CD14-positive monocyte (primary cell): ENCODE measurements around the gene ERLEC1. TPM values are rescaled to one million over a fixed set of nuclear protein-coding genes. Genes with fewer than 3 reads are reported as not detected.

Experiments
- DNase-seq, 3 donors: peaks; one replicate each; pipeline ENCODE4 v3.0.0-alpha.2; 2011 to 2022
- H2AFZ ChIP-seq: 2 replicates; pipeline ENCODE4 v1.6.0; 2012; ENCODE audit warnings: mild to moderate bottlenecking, low read depth, low read length, inconsistent platforms; ENCODE audit not compliant: insufficient read depth, poor library complexity, severe bottlenecking
- H3K27ac ChIP-seq, 2 donors: 1 replicate in 1 of 2; 2 replicates in 1 of 2; pipeline ENCODE4 v1.5.1; 2012 to 2013; ENCODE audit warnings: low read length in 2 of 2, control low read depth in 1 of 2, inconsistent platforms in 1 of 2, low read depth in 1 of 2, mild to moderate bottlenecking in 1 of 2
- H3K27me3 ChIP-seq, 2 donors: one replicate each; pipeline versions ENCODE4 v1.6.0 to v1.6.1; 2011 to 2013; ENCODE audit warnings: low read length in 2 of 2; ENCODE audit not compliant: control insufficient read depth in 2 of 2, insufficient read depth in 2 of 2
- H3K36me3 ChIP-seq, 2 donors: replicated peaks in 1 of 2; 1 replicate in 1 of 2; 2 replicates in 1 of 2; pipeline versions ENCODE4 v1.5.1 to v1.6.1; 2012 to 2013; ENCODE audit warnings: low read length in 2 of 2, control low read depth in 1 of 2, inconsistent platforms in 1 of 2, mild to moderate bottlenecking in 1 of 2; ENCODE audit not compliant: insufficient read depth in 2 of 2, control insufficient read depth in 1 of 2
- H3K4me1 ChIP-seq, 2 donors: 1 replicate in 1 of 2; 2 replicates in 1 of 2; pipeline versions ENCODE4 v1.5.1 to v1.6.1; 2012 to 2013; ENCODE audit warnings: low read length in 2 of 2, control low read depth in 1 of 2, inconsistent platforms in 1 of 2, mild to moderate bottlenecking in 1 of 2, moderate library complexity in 1 of 2; ENCODE audit not compliant: insufficient read depth in 2 of 2, control insufficient read depth in 1 of 2
- H3K4me2 ChIP-seq: replicated peaks from 2 replicates; pipeline ENCODE3; 2012; ENCODE audit warnings: low read length, moderate library complexity, mild to moderate bottlenecking; ENCODE audit not compliant: poor library complexity, severe bottlenecking; ENCODE audit errors: extremely low read depth
- H3K4me3 ChIP-seq, 3 experiments: fragments of 200-600 bp in 1 of 3; sonication (generic) in 1 of 3; replicated peaks in 1 of 3; 1 replicate in 2 of 3; 2 replicates in 1 of 3; pipeline ENCODE4 v1.5.1; 2011 to 2013; ENCODE audit warnings: low read length in 3 of 3, mild to moderate bottlenecking in 3 of 3, control low read depth in 2 of 3, low read depth in 2 of 3, inconsistent platforms in 1 of 3, moderate library complexity in 1 of 3
- H3K79me2 ChIP-seq: 2 replicates; pipeline ENCODE4 v1.6.0; 2012; ENCODE audit warnings: mild to moderate bottlenecking, control low read depth, inconsistent platforms, low read length, moderate library complexity; ENCODE audit not compliant: insufficient read depth
- H3K9ac ChIP-seq: 2 replicates; pipeline ENCODE4 v1.6.0; 2017; ENCODE audit warnings: low read length, mild to moderate bottlenecking; ENCODE audit not compliant: insufficient read depth, poor library complexity, severe bottlenecking
- H3K9me3 ChIP-seq, 2 donors: replicated peaks in 1 of 2; 1 replicate in 1 of 2; 2 replicates in 1 of 2; pipeline versions ENCODE4 v1.5.1 to v1.6.1; 2012 to 2013; ENCODE audit warnings: low read length in 2 of 2, control low read depth in 1 of 2; ENCODE audit not compliant: control insufficient read depth in 1 of 2, insufficient read depth in 1 of 2
- H4K20me1 ChIP-seq: 2 replicates; pipeline ENCODE4 v1.6.0; 2012; ENCODE audit warnings: mild to moderate bottlenecking, low read length, control low read depth, moderate library complexity; ENCODE audit not compliant: insufficient read depth
- H3K27ac Mint-ChIP-seq, 7 donors: one replicate each; pipeline ENCODE4 v1.8.0; 2020; ENCODE audit warnings: mild to moderate bottlenecking in 7 of 7, mixed read lengths in 7 of 7, moderate library complexity in 6 of 7, inconsistent platforms in 2 of 7
- H3K27me3 Mint-ChIP-seq, 3 donors: one replicate each; pipeline ENCODE4 v1.8.0; 2021 to 2022; ENCODE audit warnings: low read depth in 3 of 3, mild to moderate bottlenecking in 3 of 3, mixed read lengths in 3 of 3, moderate library complexity in 3 of 3, inconsistent platforms in 1 of 3
- H3K36me3 Mint-ChIP-seq, 2 donors: one replicate each; pipeline ENCODE4 v1.8.0; 2020; ENCODE audit warnings: mixed read lengths in 2 of 2, inconsistent platforms in 1 of 2, mild to moderate bottlenecking in 1 of 2
- H3K4me1 Mint-ChIP-seq: one replicate; pipeline ENCODE4 v1.8.0; 2020; ENCODE audit warnings: mild to moderate bottlenecking, mixed read lengths
- H3K4me3 Mint-ChIP-seq, 2 donors: one replicate each; pipeline ENCODE4 v1.8.0; 2020; ENCODE audit warnings: mild to moderate bottlenecking in 2 of 2, mixed read lengths in 2 of 2, moderate library complexity in 1 of 2
- H3K9me3 Mint-ChIP-seq, 7 donors: one replicate each; pipeline ENCODE4 v1.8.0; 2020 to 2022; ENCODE audit warnings: mixed read lengths in 7 of 7, mild to moderate bottlenecking in 6 of 7, moderate library complexity in 6 of 7, inconsistent platforms in 2 of 7
- WGBS: methylation state at CpG from one replicate; pipeline ENCODE4 v1.1.5; 2013; ENCODE audit warnings: missing lambda C conversion rate; ENCODE audit not compliant: insufficient coverage; 5-methylcytosine and 5-hydroxymethylcytosine counted together
- intact Hi-C, 2 donors: fragments of 100-400 bp; cut with micrococcal nuclease; formaldehyde crosslinking; loops; one replicate each; pipeline versions ENCODE4 v1.15.0 to v1.15.1; 2023
- polyA plus RNA-seq, 3 donors: library from polyadenylated mRNA; depleted of rRNA in 1 of 3; unstranded in 2 of 3; stranded (reverse) in 1 of 3; fragments of 300-500 nt in 2 of 3; fragments of >200 nt in 1 of 3; fragmentation: Illumina TruSeq in 2 of 3; gene quantifications; 1 replicate in 2 of 3; 2 replicates in 1 of 3; pipeline ENCODE4 v1.2.3, GENCODE V29; 2012 to 2021
- TF ChIP-seq, protein P1 (sequence below): fragments of 200-600 bp; IDR thresholded peaks from one replicate; pipeline ENCODE4 v1.8.0; 2022; ENCODE audit warnings: antibody characterized with exemption, mild to moderate bottlenecking

The ERLEC1 gene
- polyA plus RNA-seq, 3 donors, result 11.4 to 23.8 (median 23.7) TPM

DNA sequence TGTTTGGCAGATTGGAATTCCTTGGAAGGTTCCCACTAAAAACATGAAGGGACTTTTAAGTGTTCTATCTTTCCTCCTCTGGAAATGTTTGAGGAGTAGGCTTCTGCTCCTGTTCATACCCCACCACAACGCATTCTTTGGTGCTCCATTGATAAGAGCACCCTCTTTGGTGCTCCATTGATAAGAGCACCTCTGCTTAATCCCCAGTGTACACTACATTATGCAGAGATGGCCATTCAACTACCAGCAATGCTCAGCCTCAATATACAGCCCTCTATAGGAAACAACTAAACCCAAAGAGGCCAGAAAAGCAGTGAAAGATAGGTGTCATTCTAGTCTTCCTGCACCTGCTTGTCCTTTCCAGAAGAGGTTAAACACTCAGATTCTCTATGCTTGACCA is 21.1 kb upstream of the ERLEC1 start:
- WGBS, result no CpG with 5 or more reads among the region's 1 CpG
- H3K4me2 ChIP-seq, result no peak overlapping the region
- DNase-seq, result no peak
- Mint-ChIP-seq H3K27ac (peak overlapping the region in 1 of 7 donors; percentile 9), H3K27me3 (no peaks in the 10 kb centered on the region), H3K9me3 (peaks cover 0 to 2% (median 0%) of the 10 kb centered on the region in 7 donors), H3K36me3 (peaks cover 29 to 35% of the 10 kb centered on the region in 2 donors), H3K4me1 (peaks cover 12% of the 10 kb centered on the region), H3K4me3 (no peak overlapping the region)
- TF ChIP-seq, protein P1, sequence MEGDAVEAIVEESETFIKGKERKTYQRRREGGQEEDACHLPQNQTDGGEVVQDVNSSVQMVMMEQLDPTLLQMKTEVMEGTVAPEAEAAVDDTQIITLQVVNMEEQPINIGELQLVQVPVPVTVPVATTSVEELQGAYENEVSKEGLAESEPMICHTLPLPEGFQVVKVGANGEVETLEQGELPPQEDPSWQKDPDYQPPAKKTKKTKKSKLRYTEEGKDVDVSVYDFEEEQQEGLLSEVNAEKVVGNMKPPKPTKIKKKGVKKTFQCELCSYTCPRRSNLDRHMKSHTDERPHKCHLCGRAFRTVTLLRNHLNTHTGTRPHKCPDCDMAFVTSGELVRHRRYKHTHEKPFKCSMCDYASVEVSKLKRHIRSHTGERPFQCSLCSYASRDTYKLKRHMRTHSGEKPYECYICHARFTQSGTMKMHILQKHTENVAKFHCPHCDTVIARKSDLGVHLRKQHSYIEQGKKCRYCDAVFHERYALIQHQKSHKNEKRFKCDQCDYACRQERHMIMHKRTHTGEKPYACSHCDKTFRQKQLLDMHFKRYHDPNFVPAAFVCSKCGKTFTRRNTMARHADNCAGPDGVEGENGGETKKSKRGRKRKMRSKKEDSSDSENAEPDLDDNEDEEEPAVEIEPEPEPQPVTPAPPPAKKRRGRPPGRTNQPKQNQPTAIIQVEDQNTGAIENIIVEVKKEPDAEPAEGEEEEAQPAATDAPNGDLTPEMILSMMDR, result no peak
- no peaks in the 10 kb centered on the region for H3K27me3 ChIP-seq
- peaks cover 20 to 48% of the 10 kb centered on the region in 2 donors for H3K36me3 ChIP-seq
- peaks cover 8 to 17% of the 10 kb centered on the region in 2 donors for H3K4me1 ChIP-seq
- no peaks in the 10 kb centered on the region for H4K20me1 ChIP-seq
- intact Hi-C loops, result no loop called here
- no peak overlapping the region for H3K4me3 ChIP-seq
- no peak overlapping the region for H3K9ac ChIP-seq
- peaks cover 33% of the 10 kb centered on the region for H3K79me2 ChIP-seq
- H3K27ac ChIP-seq, result no peak overlapping the region
- H2AFZ ChIP-seq, result no peak overlapping the region
- H3K9me3 ChIP-seq, result no peaks in the 10 kb centered on the region

DNA sequence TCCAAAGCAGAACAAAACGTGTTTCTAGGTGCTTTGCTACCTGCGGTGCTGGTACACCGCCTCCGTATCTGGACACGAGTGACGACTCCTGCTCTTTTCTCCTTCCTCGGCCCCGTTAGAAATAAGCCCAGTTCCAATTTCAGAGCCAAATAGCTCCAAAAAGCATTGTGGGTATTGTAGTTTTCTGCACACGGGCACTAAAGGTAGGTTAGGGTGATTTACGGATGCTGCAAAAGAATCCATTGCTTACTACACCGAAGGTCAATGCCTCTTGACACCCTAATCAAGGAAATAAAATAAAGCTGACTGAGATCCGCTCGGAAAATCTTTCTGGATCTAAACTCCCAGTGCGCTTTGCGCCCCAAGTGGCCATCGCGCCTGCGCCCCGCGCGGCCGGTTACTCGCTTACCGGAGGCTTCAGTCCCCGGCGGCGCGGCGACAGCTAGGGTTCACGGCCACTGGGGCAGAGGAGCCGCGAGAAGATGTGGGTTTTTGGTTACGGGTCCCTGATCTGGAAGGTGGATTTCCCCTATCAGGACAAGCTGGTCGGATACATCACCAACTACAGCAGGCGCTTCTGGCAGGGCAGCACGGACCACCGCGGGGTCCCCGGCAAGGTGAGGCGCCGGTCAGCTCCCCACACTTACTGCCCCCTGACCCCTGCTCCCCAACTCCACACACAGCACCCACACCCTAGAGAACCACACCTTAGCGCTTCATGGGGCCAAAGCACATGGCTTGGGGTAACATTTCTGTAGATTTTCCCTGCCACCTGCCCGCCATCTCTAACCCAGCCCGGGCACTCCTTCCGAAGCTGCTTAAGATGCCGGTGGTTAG is 19.2 kb upstream of the ERLEC1 start, which contains the start of gene CHAC2:
CHAC2 (plus strand) TSS at position 400 of the 837 bp plus-strand sequence; CDS start at position 483, 83 bp downstream.
- H3K9me3 Mint-ChIP-seq, result peaks cover 0 to 3% (median 0%) of the 10 kb centered on the region in 7 donors
- no peaks in the 10 kb centered on the region for H3K27me3 Mint-ChIP-seq
- H3K79me2 ChIP-seq, result peaks cover 38% of the 10 kb centered on the region
- TF ChIP-seq, protein P1, result peak; percentile 28
- H4K20me1 ChIP-seq, result no peaks in the 10 kb centered on the region
- peaks cover 23 to 26% of the 10 kb centered on the region in 2 donors for H3K36me3 Mint-ChIP-seq
- H3K9me3 ChIP-seq, result no peaks in the 10 kb centered on the region
- H3K27ac Mint-ChIP-seq, result peak within 1 kb of the TSS; percentile 60 to 91 (median 82)
- H3K27me3 ChIP-seq, result no peaks in the 10 kb centered on the region
- H3K36me3 ChIP-seq, result peaks cover 13 to 29% of the 10 kb centered on the region in 2 donors
- peaks cover 12% of the 10 kb centered on the region for H3K4me1 Mint-ChIP-seq
- peak; percentile 64 to 73 (median 68) for DNase-seq
- peak within 1 kb of the TSS; percentile 74 to 95 (median 81) for H3K4me3 ChIP-seq
- H3K9ac ChIP-seq, result peak within 1 kb of the TSS; percentile 64
- H3K27ac ChIP-seq, result peak within 1 kb of the TSS; percentile 42 to 78
- H3K4me3 Mint-ChIP-seq, result peak within 1 kb of the TSS; percentile 89 to 95
- peaks cover 8 to 17% of the 10 kb centered on the region in 2 donors for H3K4me1 ChIP-seq
- WGBS, result under 1% methylated on average over 31 of the region's 46 CpGs
- intact Hi-C loops, result no loop called here
- peak within 1 kb of the TSS; percentile 94 for H2AFZ ChIP-seq
- H3K4me2 ChIP-seq, result peak within 1 kb of the TSS; percentile 92
